ENCODE measurements around the gene SELENOP. TPM values are rescaled to one million over a fixed set of nuclear protein-coding genes. Genes with fewer than 3 reads are reported as not detected.

SELENOP gene
- total RNA-seq, 1 experiment from 2014 or later, result 8.5 TPM

DNA sequence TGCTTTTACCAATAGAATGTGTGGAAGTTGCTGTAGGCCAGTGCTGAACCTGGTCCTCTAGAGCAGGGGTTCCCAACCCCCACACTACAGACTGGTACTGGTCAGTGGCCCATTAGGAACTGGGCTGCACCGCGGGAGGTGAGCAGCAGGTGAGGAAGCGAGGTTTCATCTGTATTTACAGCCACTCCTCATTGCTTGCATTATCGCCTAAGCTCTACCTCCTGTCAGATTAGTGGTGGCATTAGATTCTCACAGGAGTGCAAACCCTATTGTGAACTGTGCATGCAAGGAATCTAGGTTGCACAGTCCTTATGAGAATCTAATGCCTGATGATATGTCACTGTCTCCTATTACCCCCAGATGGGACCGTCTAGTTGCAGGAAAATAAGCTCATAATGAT, 61.2 kb downstream of the SELENOP start:
- no peak overlapping the region for H3K4ac ChIP-seq (ENCODE audit: low read depth, low read length)
- H4K5ac ChIP-seq (ENCODE audit: insufficient read length, low read depth, low read length), result no peak overlapping the region
- no peak overlapping the region for H2BK12ac ChIP-seq (ENCODE audit: insufficient read length, low read depth, low read length)
- no peak overlapping the region for H3K14ac ChIP-seq (ENCODE audit: insufficient read depth, low read length)
- no CpG with 5 or more reads among the region's 5 CpGs for WGBS (ENCODE audit: extremely low coverage, insufficient read length, low lambda C conversion rate)
- no peak overlapping the region for H3K4me2 ChIP-seq (ENCODE audit: insufficient read depth, insufficient read length, low read length)
- H3K27me3 ChIP-seq (ENCODE audit: insufficient read depth, low read length), result no peaks in the 10 kb centered on the region
- no peak overlapping the region for H2BK5ac ChIP-seq (ENCODE audit: insufficient read length, low read length)
- H3K23ac ChIP-seq (ENCODE audit: insufficient read length, low read depth, low read length), result no peak overlapping the region
- Mint-ChIP-seq H3K4me1 (peaks cover 5 to 9% of the 10 kb centered on the region in 2 experiments; a peak in 3 of 4 replicates), H3K36me3 (ENCODE audit: insufficient read depth in 1 of 3, low read depth in 3 of 3) (no peaks in the 10 kb centered on the region), H3K9me3 (peaks cover 0 to 2% of the 10 kb centered on the region in 2 experiments; a peak in 2 of 5 replicates), H3K27ac (no peak overlapping the region), H3K4me3 (no peak overlapping the region), H3K27me3 (ENCODE audit: low read depth) (no peaks in the 10 kb centered on the region)
- H3K18ac ChIP-seq (ENCODE audit: insufficient read length, low read depth, low read length), result no peak overlapping the region
- no peak overlapping the region for H2BK20ac ChIP-seq (ENCODE audit: low read depth, low read length, poor library complexity, severe bottlenecking)
- no peak overlapping the region for H2AFZ ChIP-seq (ENCODE audit: low read length)
- no peak for DNase-seq
- H2BK120ac ChIP-seq (ENCODE audit: low read depth, low read length, poor library complexity, severe bottlenecking), result no peak overlapping the region
- H4K91ac ChIP-seq (ENCODE audit: insufficient read length, low read depth, low read length), result no peak overlapping the region
- no peaks in the 10 kb centered on the region for H3K4me1 ChIP-seq (ENCODE audit: insufficient read depth, low read length)
- no peaks in the 10 kb centered on the region for H4K20me1 ChIP-seq (ENCODE audit: control insufficient read depth, insufficient read depth, insufficient read length)
- no peaks in the 10 kb centered on the region for H3K79me1 ChIP-seq (ENCODE audit: insufficient read depth, low read depth, low read length, poor library complexity, severe bottlenecking)
- no peak overlapping the region for H3K9ac ChIP-seq (ENCODE audit: extremely low read depth, insufficient read length, low read length)
- H4K8ac ChIP-seq (replicated peaks; ENCODE audit: insufficient read length, low read depth, low read length), result no peak overlapping the region
- no peak overlapping the region for H3T11ph ChIP-seq (ENCODE audit: low read length)
- H3K27ac ChIP-seq (ENCODE audit: insufficient read length, low read depth, low read length), result no peak overlapping the region
- no peak overlapping the region for H2AK5ac ChIP-seq (ENCODE audit: insufficient read length, low read length)
- no peak overlapping the region for H3K56ac ChIP-seq (ENCODE audit: insufficient read length, low read depth, low read length)
- TF ChIP-seq, protein P1, sequence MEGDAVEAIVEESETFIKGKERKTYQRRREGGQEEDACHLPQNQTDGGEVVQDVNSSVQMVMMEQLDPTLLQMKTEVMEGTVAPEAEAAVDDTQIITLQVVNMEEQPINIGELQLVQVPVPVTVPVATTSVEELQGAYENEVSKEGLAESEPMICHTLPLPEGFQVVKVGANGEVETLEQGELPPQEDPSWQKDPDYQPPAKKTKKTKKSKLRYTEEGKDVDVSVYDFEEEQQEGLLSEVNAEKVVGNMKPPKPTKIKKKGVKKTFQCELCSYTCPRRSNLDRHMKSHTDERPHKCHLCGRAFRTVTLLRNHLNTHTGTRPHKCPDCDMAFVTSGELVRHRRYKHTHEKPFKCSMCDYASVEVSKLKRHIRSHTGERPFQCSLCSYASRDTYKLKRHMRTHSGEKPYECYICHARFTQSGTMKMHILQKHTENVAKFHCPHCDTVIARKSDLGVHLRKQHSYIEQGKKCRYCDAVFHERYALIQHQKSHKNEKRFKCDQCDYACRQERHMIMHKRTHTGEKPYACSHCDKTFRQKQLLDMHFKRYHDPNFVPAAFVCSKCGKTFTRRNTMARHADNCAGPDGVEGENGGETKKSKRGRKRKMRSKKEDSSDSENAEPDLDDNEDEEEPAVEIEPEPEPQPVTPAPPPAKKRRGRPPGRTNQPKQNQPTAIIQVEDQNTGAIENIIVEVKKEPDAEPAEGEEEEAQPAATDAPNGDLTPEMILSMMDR (conservative IDR thresholded peaks at IDR 0.05), result no peak
- no peaks in the 10 kb centered on the region for H3K79me2 ChIP-seq (ENCODE audit: insufficient read depth, low read length)
- H2BK15ac ChIP-seq (ENCODE audit: low read depth, low read length), result no peak overlapping the region
- no peaks in the 10 kb centered on the region for H3K23me2 ChIP-seq (ENCODE audit: insufficient read length, low read depth, low read length, poor library complexity, severe bottlenecking)
- no peaks in the 10 kb centered on the region for H3K9me3 ChIP-seq (ENCODE audit: control insufficient read depth, low read depth, low read length)

Other genes starting within 250 kb of the SELENOP start
- 0.13 and 0.48 TPM in 2 replicates for gene CCDC152, start 55.1 kb downstream of the SELENOP start, total RNA-seq (2021)
- 0.20 and 0.22 TPM in 2 replicates for gene ANXA2R, start 228.4 kb upstream of the SELENOP start, total RNA-seq (2021)